ENCODE results near the gene SMIM38. TPM values are rescaled to one million over a fixed set of nuclear protein-coding genes. Genes with fewer than 3 reads are reported as not detected.

SMIM38 gene
- total RNA-seq, 4 donors from 2014 or later = 2.9 to 10.1 TPM; not detected in 2

DNA sequence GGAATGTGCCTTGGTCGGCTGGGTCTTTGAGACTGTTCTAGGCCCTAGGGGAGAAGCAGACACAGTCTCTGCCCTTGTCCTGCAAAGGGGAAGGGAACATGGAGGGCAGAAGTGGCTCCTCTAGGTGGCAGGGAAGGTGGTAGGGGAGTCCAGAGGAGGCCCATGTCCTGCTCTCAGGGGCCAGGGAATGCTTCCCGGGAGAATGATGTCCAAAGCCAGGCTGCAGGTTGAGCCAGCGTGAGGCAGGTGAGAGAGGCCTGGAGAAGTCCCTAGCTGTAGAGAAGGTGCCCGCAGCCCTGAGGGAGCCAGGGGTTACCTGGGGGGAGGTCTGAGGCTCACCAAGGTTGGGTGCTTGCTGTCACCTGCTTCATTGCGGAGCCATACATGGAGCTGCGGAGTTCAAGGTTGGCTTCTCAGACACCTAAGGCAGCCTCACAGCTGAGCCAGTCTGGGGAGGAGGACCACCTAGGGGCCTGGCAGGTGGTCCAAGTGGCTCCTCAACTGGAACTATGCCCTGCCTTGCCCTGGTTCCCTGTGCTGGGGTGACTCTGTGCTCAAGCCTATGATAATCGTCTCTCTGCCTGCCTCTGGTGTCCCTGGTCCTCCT is 46.1 kb downstream of the SMIM38 start:
- Histone ChIP-seq H3K4me3 (no peak overlapping the region), H3K36me3 (no peaks in the 10 kb centered on the region), H3K4me1 (no peaks in the 10 kb centered on the region), H3K9me3 (no peaks in the 10 kb centered on the region), H3K27me3 (no peaks in the 10 kb centered on the region), H3K27ac (no peak overlapping the region)
- WGBS, 2 donors (ENCODE audit: low coverage in 1 of 2) = 89% methylated on average over 6 of the region's 7 CpGs; no CpG with 5 or more reads in 1 of the 2 donors
- DNase-seq = no peak
- in situ Hi-C loops (cut with MboI; ENCODE audit: low pct_ligation_motif_present in 1 of 4, low pct_unique_long_range_greater_than_20kb in 1 of 4, low sequenced_read_pairs in 3 of 4) = no loop called here
- TF ChIP-seq, protein P1, sequence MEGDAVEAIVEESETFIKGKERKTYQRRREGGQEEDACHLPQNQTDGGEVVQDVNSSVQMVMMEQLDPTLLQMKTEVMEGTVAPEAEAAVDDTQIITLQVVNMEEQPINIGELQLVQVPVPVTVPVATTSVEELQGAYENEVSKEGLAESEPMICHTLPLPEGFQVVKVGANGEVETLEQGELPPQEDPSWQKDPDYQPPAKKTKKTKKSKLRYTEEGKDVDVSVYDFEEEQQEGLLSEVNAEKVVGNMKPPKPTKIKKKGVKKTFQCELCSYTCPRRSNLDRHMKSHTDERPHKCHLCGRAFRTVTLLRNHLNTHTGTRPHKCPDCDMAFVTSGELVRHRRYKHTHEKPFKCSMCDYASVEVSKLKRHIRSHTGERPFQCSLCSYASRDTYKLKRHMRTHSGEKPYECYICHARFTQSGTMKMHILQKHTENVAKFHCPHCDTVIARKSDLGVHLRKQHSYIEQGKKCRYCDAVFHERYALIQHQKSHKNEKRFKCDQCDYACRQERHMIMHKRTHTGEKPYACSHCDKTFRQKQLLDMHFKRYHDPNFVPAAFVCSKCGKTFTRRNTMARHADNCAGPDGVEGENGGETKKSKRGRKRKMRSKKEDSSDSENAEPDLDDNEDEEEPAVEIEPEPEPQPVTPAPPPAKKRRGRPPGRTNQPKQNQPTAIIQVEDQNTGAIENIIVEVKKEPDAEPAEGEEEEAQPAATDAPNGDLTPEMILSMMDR (IDR thresholded peaks at IDR 0.05) = no peak
- TF ChIP-seq POLR2AphosphoS5 (IDR thresholded peaks at IDR 0.05) = no peak
- no peak for TF ChIP-seq EP300 (IDR thresholded peaks at IDR 0.05; ENCODE audit: low read depth)
- TF ChIP-seq POLR2A (IDR thresholded peaks at IDR 0.05) = no peak
- intact Hi-C loops (cut with DNase I; ENCODE audit: low total_unique reads) = no loop called here

- TF ChIP-seq POLR2A (IDR thresholded peaks at IDR 0.05) (no peak), EP300 (IDR thresholded peaks at IDR 0.05; ENCODE audit: low read depth) (no peak), POLR2AphosphoS5 (IDR thresholded peaks at IDR 0.05) (no peak)
- TF ChIP-seq, protein P1 (IDR thresholded peaks at IDR 0.05) = no peak
- H3K36me3 ChIP-seq = no peaks in the 10 kb centered on the region
- intact Hi-C loops (cut with DNase I; ENCODE audit: low total_unique reads) (no loop called here), in situ Hi-C loops (cut with MboI; ENCODE audit: low pct_ligation_motif_present in 1 of 4, low pct_unique_long_range_greater_than_20kb in 1 of 4, low sequenced_read_pairs in 3 of 4) (no loop called here)
- H3K4me3 ChIP-seq = no peak overlapping the region
- no peaks in the 10 kb centered on the region for H3K4me1 ChIP-seq
- DNase-seq = no peak
- no peak overlapping the region for H3K27ac ChIP-seq
- WGBS, 2 donors (ENCODE audit: low coverage in 1 of 2) = 56 to 87% methylated on average over 5 to 19 of the region's 25 CpGs
- H3K27me3 ChIP-seq = no peaks in the 10 kb centered on the region
- no peaks in the 10 kb centered on the region for H3K9me3 ChIP-seq
These were observed 46.9 kb downstream of the SMIM38 start for GRCh38 chr11:69202511-69203221.

- intact Hi-C loops (cut with DNase I; ENCODE audit: low total_unique reads) (no loop called here), in situ Hi-C loops (cut with MboI; ENCODE audit: low pct_ligation_motif_present in 1 of 4, low pct_unique_long_range_greater_than_20kb in 1 of 4, low sequenced_read_pairs in 3 of 4) (no loop called here)
- TF ChIP-seq EP300 (IDR thresholded peaks at IDR 0.05; ENCODE audit: low read depth) (no peak), POLR2AphosphoS5 (IDR thresholded peaks at IDR 0.05) (no peak)
- TF ChIP-seq, protein P1 (IDR thresholded peaks at IDR 0.05) = no peak
These were observed 47.6 kb downstream of the SMIM38 start for GRCh38 chr11:69203381-69203780.

GRCh38 chr11:69203901-69204245 is 48.1 kb downstream of the SMIM38 start:
- intact Hi-C loops (cut with DNase I; ENCODE audit: low total_unique reads) (no loop called here), in situ Hi-C loops (cut with MboI; ENCODE audit: low pct_ligation_motif_present in 1 of 4, low pct_unique_long_range_greater_than_20kb in 1 of 4, low sequenced_read_pairs in 3 of 4) (no loop called here)
- no peaks in the 10 kb centered on the region for H3K9me3 ChIP-seq
- TF ChIP-seq, protein P1 (IDR thresholded peaks at IDR 0.05) = no peak
- TF ChIP-seq POLR2AphosphoS5 (IDR thresholded peaks at IDR 0.05) (no peak), EP300 (IDR thresholded peaks at IDR 0.05; ENCODE audit: low read depth) (no peak), POLR2A (IDR thresholded peaks at IDR 0.05) (no peak)
- no peaks in the 10 kb centered on the region for H3K36me3 ChIP-seq
- no peak for DNase-seq
- no peaks in the 10 kb centered on the region for H3K27me3 ChIP-seq
- no peak overlapping the region for H3K27ac ChIP-seq
- no peaks in the 10 kb centered on the region for H3K4me1 ChIP-seq
- WGBS, 2 donors (ENCODE audit: low coverage in 1 of 2) = 79 to 92% methylated on average over 2 to 8 of the region's 8 CpGs
- H3K4me3 ChIP-seq = no peak overlapping the region

More at GRCh38 chr11:69203381-69203780, 47.6 kb downstream of the SMIM38 start:
- Histone ChIP-seq H3K4me3 (no peak overlapping the region), H3K9me3 (no peaks in the 10 kb centered on the region), H3K27ac (no peak overlapping the region), H3K36me3 (no peaks in the 10 kb centered on the region), H3K27me3 (no peaks in the 10 kb centered on the region), H3K4me1 (no peaks in the 10 kb centered on the region)
- 77 to 80% methylated on average over 15 to 16 of the region's 16 CpGs for WGBS, 2 donors (ENCODE audit: low coverage in 1 of 2)
- DNase-seq = no peak
